Measurements from ENCODE around the gene VPS37B.
A peak's percentile ranks its signal among the peaks of the same experiment; 100 is the strongest.

- TF ChIP-seq CTCF (IDR thresholded peaks at IDR 0.05 in 4 of 5, conservative IDR thresholded peaks at IDR 0.05 in 1 of 5), result peak; percentile 20 to 52 (median 27)
- TF ChIP-seq POLR2A (IDR thresholded peaks at IDR 0.05), result no peak
These were observed 28.0 kb downstream of the VPS37B start for GRCh38 chr12:122867691-122868461.
